ENCODE results near the gene P2RY2.

GRCh38 chr11:73168925-73169579 is 49.0 kb upstream of the P2RY2 start:
- TF ChIP-seq PAX5 (IDR thresholded peaks at IDR 0.05; ENCODE audit: insufficient read depth, low read length, severe bottlenecking) = no peak
- no peak for TF ChIP-seq TAF1 (IDR thresholded peaks at IDR 0.05; ENCODE audit: low read depth, low read length)
